ENCODE results near the gene TMEM167A.

- no peak for TF ChIP-seq SIN3A (IDR thresholded peaks at IDR 0.05; ENCODE audit: borderline replicate concordance, insufficient read depth, low read length)
- no peak for TF ChIP-seq TAF1 (IDR thresholded peaks at IDR 0.05; ENCODE audit: borderline replicate concordance, insufficient read depth, low read length)
- TF ChIP-seq FOXP2 (optimal IDR thresholded peaks at IDR 0.05; ENCODE audit: borderline replicate concordance, extremely low read depth, extremely low read length, insufficient read depth), result no peak
- no peak for TF ChIP-seq POLR2AphosphoS5 (IDR thresholded peaks at IDR 0.05; ENCODE audit: low read depth, low read length)
- no peak for TF ChIP-seq REST (IDR thresholded peaks at IDR 0.05; ENCODE audit: insufficient read depth in 1 of 2, low read depth in 2 of 2, low read length in 2 of 2)
Measured at GRCh38 chr5:83066548-83067110, 10.6 kb downstream of the TMEM167A start.
